ENCODE measurements around the gene SLC37A2. TPM values are rescaled to one million over a fixed set of nuclear protein-coding genes. Genes with fewer than 3 reads are reported as not detected.

SLC37A2 gene
- total RNA-seq, 4 donors from 2014 or later = 0.88 to 6.6 (median 2.6) TPM

DNA sequence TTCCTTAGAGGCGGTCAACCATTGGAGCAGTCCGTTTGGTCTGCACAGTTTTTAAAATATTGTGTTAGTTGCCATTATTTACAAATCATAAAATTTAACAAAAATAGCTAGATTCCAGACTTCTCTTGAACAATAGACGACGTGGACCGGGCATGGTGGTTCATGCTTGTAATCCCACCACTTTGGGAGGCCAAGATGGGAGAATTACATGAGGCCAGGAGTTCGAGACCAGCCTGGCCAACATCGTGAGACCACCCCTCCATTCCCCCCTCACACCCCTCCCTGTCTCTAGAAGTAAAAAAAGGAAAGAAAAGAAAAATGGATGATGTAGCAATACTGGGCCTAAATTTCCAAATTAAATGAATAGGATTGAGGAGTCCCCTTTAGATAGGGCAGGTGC is 965 bp downstream of the SLC37A2 start:
- H3K4me3 ChIP-seq = peak overlapping the region; percentile 60 to 71 (median 67)
- no peaks in the 10 kb centered on the region for H3K36me3 ChIP-seq
- DNase-seq = no peak
- H3K4me1 ChIP-seq = peaks cover 0 to 8% (median 5%) of the 10 kb centered on the region in 4 donors
- TF ChIP-seq POLR2A (IDR thresholded peaks at IDR 0.05) = no peak
- TF ChIP-seq, protein P1, sequence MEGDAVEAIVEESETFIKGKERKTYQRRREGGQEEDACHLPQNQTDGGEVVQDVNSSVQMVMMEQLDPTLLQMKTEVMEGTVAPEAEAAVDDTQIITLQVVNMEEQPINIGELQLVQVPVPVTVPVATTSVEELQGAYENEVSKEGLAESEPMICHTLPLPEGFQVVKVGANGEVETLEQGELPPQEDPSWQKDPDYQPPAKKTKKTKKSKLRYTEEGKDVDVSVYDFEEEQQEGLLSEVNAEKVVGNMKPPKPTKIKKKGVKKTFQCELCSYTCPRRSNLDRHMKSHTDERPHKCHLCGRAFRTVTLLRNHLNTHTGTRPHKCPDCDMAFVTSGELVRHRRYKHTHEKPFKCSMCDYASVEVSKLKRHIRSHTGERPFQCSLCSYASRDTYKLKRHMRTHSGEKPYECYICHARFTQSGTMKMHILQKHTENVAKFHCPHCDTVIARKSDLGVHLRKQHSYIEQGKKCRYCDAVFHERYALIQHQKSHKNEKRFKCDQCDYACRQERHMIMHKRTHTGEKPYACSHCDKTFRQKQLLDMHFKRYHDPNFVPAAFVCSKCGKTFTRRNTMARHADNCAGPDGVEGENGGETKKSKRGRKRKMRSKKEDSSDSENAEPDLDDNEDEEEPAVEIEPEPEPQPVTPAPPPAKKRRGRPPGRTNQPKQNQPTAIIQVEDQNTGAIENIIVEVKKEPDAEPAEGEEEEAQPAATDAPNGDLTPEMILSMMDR (IDR thresholded peaks at IDR 0.05) = no peak
- peak overlapping the region in 1 of 4 donors; percentile 74 for H3K27ac ChIP-seq
- H3K27me3 ChIP-seq = no peaks in the 10 kb centered on the region
- H3K9me3 ChIP-seq = no peaks in the 10 kb centered on the region

DNA sequence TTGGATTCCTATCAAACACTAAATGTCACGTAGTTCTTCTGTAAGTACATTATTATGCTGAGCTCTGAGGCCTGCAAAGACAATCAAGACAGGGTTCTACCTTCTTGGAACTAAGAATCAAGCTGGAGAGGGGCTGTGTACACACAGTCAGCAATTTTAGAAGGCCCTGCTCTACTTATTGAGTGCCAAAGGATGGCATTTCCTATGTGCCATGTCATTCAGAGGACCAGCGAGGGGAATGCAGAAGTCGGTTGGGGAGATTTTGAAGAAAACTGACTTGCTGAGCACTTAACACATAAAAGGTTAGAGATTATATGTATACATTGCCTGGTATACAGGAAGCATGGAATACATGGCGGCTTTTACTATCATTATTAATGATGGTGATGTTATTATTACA is 5.3 kb downstream of the SLC37A2 start:
- Histone ChIP-seq H3K27ac (no peak overlapping the region), H3K4me3 (no peak overlapping the region), H3K4me1 (peaks cover 0 to 24% (median 20%) of the 10 kb centered on the region in 4 donors), H3K27me3 (no peaks in the 10 kb centered on the region), H3K36me3 (no peaks in the 10 kb centered on the region), H3K9me3 (no peaks in the 10 kb centered on the region)
- DNase-seq = no peak
- TF ChIP-seq, protein P1 (IDR thresholded peaks at IDR 0.05) = no peak
- no peak for TF ChIP-seq POLR2A (IDR thresholded peaks at IDR 0.05)

GRCh38 chr11:125069008-125069407 is 5.9 kb downstream of the SLC37A2 start:
- Histone ChIP-seq H3K36me3 (no peaks in the 10 kb centered on the region), H3K9me3 (no peaks in the 10 kb centered on the region), H3K27me3 (no peaks in the 10 kb centered on the region), H3K4me3 (no peak overlapping the region), H3K27ac (peak overlapping the region in 1 of 4 donors; percentile 1), H3K4me1 (peaks cover 0 to 25% (median 16%) of the 10 kb centered on the region in 4 donors)
- TF ChIP-seq, protein P1 (IDR thresholded peaks at IDR 0.05) = no peak
- no peak for TF ChIP-seq POLR2A (IDR thresholded peaks at IDR 0.05)
- DNase-seq = no peak

DNA sequence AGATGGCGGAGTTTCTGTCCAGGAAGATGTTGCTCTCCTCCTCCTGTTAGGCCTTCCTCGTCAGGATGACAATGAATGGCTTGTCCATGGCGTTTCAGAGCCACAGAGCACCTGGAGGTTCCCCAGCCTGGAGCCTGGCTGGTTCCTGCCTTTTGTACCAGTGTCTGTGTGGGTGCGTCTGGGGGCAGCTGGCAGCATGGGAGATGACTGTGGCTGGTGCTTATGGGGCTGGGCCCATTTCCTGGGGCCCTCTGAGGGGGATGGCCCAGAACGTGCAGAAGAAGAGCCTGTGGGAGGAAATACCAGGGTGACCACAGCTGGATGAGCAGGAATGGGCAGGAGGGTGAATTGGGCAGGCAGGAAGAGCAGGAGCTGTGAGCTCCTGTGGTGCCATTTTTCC is 6.7 kb downstream of the SLC37A2 start:
- Histone ChIP-seq H3K27ac (peak overlapping the region; percentile 15 to 76 (median 46)), H3K36me3 (no peaks in the 10 kb centered on the region), H3K9me3 (no peaks in the 10 kb centered on the region), H3K4me3 (no peak overlapping the region), H3K4me1 (peaks cover 0 to 25% (median 16%) of the 10 kb centered on the region in 4 donors), H3K27me3 (no peaks in the 10 kb centered on the region)
- no peak for TF ChIP-seq POLR2A (IDR thresholded peaks at IDR 0.05)
- TF ChIP-seq, protein P1 (IDR thresholded peaks at IDR 0.05) = no peak
- DNase-seq = no peak

DNA sequence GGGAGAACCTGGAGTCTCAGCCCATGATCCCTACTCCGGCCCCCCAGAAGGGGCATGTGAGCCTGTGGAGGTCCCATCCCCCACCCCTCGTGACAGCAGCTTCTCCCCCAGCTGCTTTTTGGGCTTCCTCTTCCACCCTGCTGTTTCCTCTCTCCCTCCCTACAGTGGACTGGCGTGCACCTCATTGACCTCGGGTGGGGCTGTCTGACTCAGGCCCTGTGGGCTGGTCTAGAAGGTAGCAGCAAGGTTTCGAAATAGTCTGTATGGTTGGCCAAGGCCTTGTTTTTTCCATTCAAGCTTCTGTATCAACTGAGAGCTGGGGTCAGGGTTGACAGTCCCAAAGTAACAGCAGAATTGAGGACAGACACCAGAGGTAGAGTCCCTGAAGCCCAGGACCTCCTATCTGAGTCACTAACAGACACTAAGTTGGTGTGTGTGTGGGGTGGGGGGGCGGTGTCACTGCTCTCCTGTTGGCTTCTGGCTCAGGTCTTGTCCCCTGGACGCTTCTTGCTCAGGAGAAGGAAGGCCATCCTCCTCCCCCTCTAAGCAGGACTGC is 7.7 kb downstream of the SLC37A2 start:
- no peaks in the 10 kb centered on the region for H3K36me3 ChIP-seq
- peak overlapping the region; percentile 48 to 76 (median 58) for H3K27ac ChIP-seq
- H3K27me3 ChIP-seq = no peaks in the 10 kb centered on the region
- DNase-seq = peak; percentile 58 to 88 (median 85)
- no peaks in the 10 kb centered on the region for H3K9me3 ChIP-seq
- TF ChIP-seq, protein P1 (IDR thresholded peaks at IDR 0.05) = no peak
- no peak for TF ChIP-seq POLR2A (IDR thresholded peaks at IDR 0.05)
- H3K4me3 ChIP-seq = no peak overlapping the region
- peaks cover 0 to 25% (median 16%) of the 10 kb centered on the region in 4 donors for H3K4me1 ChIP-seq
